ENCODE measurements around the gene ESYT1. TPM values are rescaled to one million over a fixed set of nuclear protein-coding genes. Genes with fewer than 3 reads are reported as not detected.

The ESYT1 gene
- total and polyA plus RNA-seq, 10 of the 15 experiments (the other 5 are each of a cell fraction or from before 2014, with no cell fraction given): 47.5 to 120 (median 87.1) TPM

DNA sequence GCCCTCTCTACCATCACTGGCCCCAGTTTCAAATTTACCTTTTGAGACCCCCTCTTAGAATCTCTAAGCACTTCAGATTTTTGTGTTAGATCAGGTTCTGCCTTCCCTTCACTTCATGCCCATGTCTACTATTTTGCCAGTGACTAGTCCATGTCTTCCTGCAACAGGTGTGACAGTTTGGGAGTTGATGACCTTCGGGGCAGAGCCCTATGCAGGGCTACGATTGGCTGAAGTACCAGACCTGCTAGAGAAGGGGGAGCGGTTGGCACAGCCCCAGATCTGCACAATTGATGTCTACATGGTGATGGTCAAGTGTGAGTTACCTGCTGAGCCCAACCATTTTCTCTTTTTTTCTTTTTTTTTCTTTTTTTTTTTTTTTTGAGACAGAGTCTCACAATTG is 29.5 kb upstream of the ESYT1 start:
- intact Hi-C loops (cut with micrococcal nuclease; ENCODE audit: unreplicated experiment) (no loop called here), in situ Hi-C loops (cut with MboI) (no loop called here)
- Histone ChIP-seq H4K20me1 (ENCODE audit: control insufficient read depth, insufficient read depth) (no peaks in the 10 kb centered on the region), H3K79me2 (ENCODE audit: control insufficient read depth, insufficient read depth, low read length) (no peaks in the 10 kb centered on the region), H2AFZ (ENCODE audit: control insufficient read depth, low read depth, low read length) (no peak overlapping the region), H3K27ac (ENCODE audit: control insufficient read depth, insufficient read depth) (no peak overlapping the region), H3K27me3 (replicated peaks in 1 of 2; ENCODE audit: control insufficient read depth in 2 of 2, insufficient read depth in 2 of 2, low read length in 1 of 2) (peaks cover 0 to 7% of the 10 kb centered on the region in 2 experiments; a peak in 2 of 4 replicates), H3K9me3 (replicated peaks; ENCODE audit: control insufficient read depth, insufficient read depth, low read length) (no peaks in the 10 kb centered on the region), H3K4me1 (ENCODE audit: control insufficient read depth, insufficient read depth, low read length) (no peaks in the 10 kb centered on the region), H3K4me2 (ENCODE audit: control insufficient read depth, insufficient read depth) (no peak overlapping the region), H3K4me3 (no peak overlapping the region), H3K9ac (ENCODE audit: control insufficient read depth, insufficient read depth, low read length) (no peak overlapping the region), H3K36me3 (ENCODE audit: control insufficient read depth in 2 of 2, insufficient read depth in 2 of 2, low read length in 1 of 2) (no peaks in the 10 kb centered on the region)
- FAIRE-seq (no peak), ATAC-seq (no peak), DNase-seq (ENCODE audit: low read depth, low spot score) (no peak)
- 36% methylated on average over 3 of the region's 3 CpGs for WGBS (ENCODE audit: insufficient coverage, insufficient replicate concordance, low lambda C conversion rate, missing lambda C conversion rate)
- SMC1A ChIA-PET (ENCODE audit: uncharacterized antibody, unreplicated experiment): no interaction called here
- CTCF ChIA-PET: interaction anchor here (0.6 kb wide), 1 partner anchor 63 kb away, joined by 3 read pairs; no protein-coding TSS in a partner anchor
- BruUV-seq (replicated peaks): no TSS peak
- no peak for TF ChIP-seq SP1 (IDR thresholded peaks at IDR 0.05; ENCODE audit: low read depth, low read length)
- RAD21 ChIA-PET (ENCODE audit: unreplicated experiment): no interaction called here
- POLR2A ChIA-PET: interaction anchor here (0.7 kb wide), 1 partner anchor 12 kb away, joined by 5 read pairs; no protein-coding TSS in a partner anchor

DNA sequence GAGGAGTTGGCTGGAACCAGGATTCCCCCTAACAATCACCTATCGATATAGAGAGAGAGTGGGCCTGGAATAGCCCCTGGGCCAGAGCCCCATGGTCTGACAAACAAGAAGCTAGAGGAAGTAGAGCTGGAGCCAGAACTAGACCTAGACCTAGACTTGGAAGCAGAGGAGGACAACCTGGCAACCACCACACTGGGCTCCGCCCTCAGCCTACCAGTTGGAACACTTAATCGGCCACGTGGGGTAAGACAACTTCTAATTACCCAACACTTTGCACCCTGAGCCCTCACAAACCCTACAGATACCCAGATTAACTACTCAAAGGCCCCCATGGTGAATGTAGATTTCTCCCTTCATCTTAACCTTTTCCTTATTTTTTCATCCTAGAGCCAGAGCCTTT is 28.3 kb upstream of the ESYT1 start:
- no peak for FAIRE-seq
- in situ Hi-C loops (cut with MboI) (loop anchor here (5.0 kb wide), 1 partner anchor 52 kb away; no protein-coding TSS in a partner anchor), intact Hi-C loops (cut with micrococcal nuclease; ENCODE audit: unreplicated experiment) (loop anchor here (5.0 kb wide), 1 partner anchor 272 kb away; the partner anchor contains the start of gene DNAJC14)
- ChIA-PET SMC1A (ENCODE audit: uncharacterized antibody, unreplicated experiment) (no interaction called here), POLR2A (no interaction called here), RAD21 (ENCODE audit: unreplicated experiment) (no interaction called here), CTCF (no interaction called here)
- no peak for ATAC-seq
- no peak for DNase-seq (ENCODE audit: low read depth, low spot score)
- Histone ChIP-seq H3K27ac (ENCODE audit: control insufficient read depth, insufficient read depth) (no peak overlapping the region), H3K27me3 (replicated peaks in 1 of 2; ENCODE audit: control insufficient read depth in 2 of 2, insufficient read depth in 2 of 2, low read length in 1 of 2) (peaks cover 0 to 7% of the 10 kb centered on the region in 2 experiments; a peak in 2 of 4 replicates), H3K79me2 (ENCODE audit: control insufficient read depth, insufficient read depth, low read length) (peaks cover 7% of the 10 kb centered on the region), H3K4me1 (ENCODE audit: control insufficient read depth, insufficient read depth, low read length) (no peaks in the 10 kb centered on the region), H4K20me1 (ENCODE audit: control insufficient read depth, insufficient read depth) (no peaks in the 10 kb centered on the region), H3K4me3 (no peak overlapping the region), H3K36me3 (ENCODE audit: control insufficient read depth in 2 of 2, insufficient read depth in 2 of 2, low read length in 1 of 2) (no peaks in the 10 kb centered on the region), H3K4me2 (ENCODE audit: control insufficient read depth, insufficient read depth) (no peak overlapping the region), H2AFZ (ENCODE audit: control insufficient read depth, low read depth, low read length) (no peak overlapping the region), H3K9me3 (replicated peaks; ENCODE audit: control insufficient read depth, insufficient read depth, low read length) (no peaks in the 10 kb centered on the region), H3K9ac (ENCODE audit: control insufficient read depth, insufficient read depth, low read length) (no peak overlapping the region)
- BruUV-seq (replicated peaks): no TSS peak
- TF ChIP-seq SMAD1 (IDR thresholded peaks at IDR 0.05; ENCODE audit: low read depth, partially characterized antibody) (no peak), IRF4 (IDR thresholded peaks at IDR 0.05; ENCODE audit: low read depth, low read length) (no peak), NBN (IDR thresholded peaks at IDR 0.05) (no peak), GATAD2B (conservative IDR thresholded peaks at IDR 0.05; ENCODE audit: low read depth) (no peak)
- 46% methylated on average over 4 of the region's 4 CpGs for WGBS (ENCODE audit: insufficient coverage, insufficient replicate concordance, low lambda C conversion rate, missing lambda C conversion rate)
